Karpas-422 (cell line): Measurements from ENCODE around the gene FOXRED2. TPM values are rescaled to one million over a fixed set of nuclear protein-coding genes. Genes with fewer than 3 reads are reported as not detected.
"Not testable (repeated sequence)": the region's sequence is repeated elsewhere in the genome, so short reads cannot be mapped to it uniquely, and the experiment has no call there.

Experiments
- DNase-seq: peaks from one replicate; pipeline ENCODE4 v3.0.0-alpha.2; 2015
- H2AFZ ChIP-seq: fragments of 200-600 bp; sonication (generic); 2 replicates; pipeline ENCODE4 v1.6.1; 2014; ENCODE audit warnings: antibody characterized with exemption, low read length, mixed read lengths
- H3K27ac ChIP-seq: fragments of 200-600 bp; sonication (generic); 2 replicates; pipeline ENCODE4 v1.5.1; 2014; ENCODE audit warnings: mild to moderate bottlenecking, low read length, moderate library complexity
- H3K27me3 ChIP-seq: fragments of 200-600 bp; sonication (generic); 2 replicates; pipeline ENCODE4 v1.6.1; 2014; ENCODE audit warnings: low read length, mixed read lengths
- H3K36me3 ChIP-seq: fragments of 200-600 bp; sonication (generic); 2 replicates; pipeline ENCODE4 v1.6.1; 2014; ENCODE audit warnings: low read length, mixed read lengths; ENCODE audit not compliant: insufficient read depth
- H3K4me1 ChIP-seq: fragments of 200-600 bp; sonication (generic); 2 replicates; pipeline ENCODE4 v1.6.1; 2014; ENCODE audit warnings: mild to moderate bottlenecking, low read length, mixed read lengths
- H3K4me2 ChIP-seq: fragments of 200-600 bp; sonication (generic); 2 replicates; pipeline ENCODE4 v1.6.1; 2014; ENCODE audit warnings: low read length, low read depth, mild to moderate bottlenecking; ENCODE audit not compliant: poor library complexity, severe bottlenecking
- H3K4me3 ChIP-seq: fragments of 200-600 bp; sonication (generic); 2 replicates; pipeline ENCODE4 v1.5.1; 2014; ENCODE audit warnings: mild to moderate bottlenecking, antibody characterized with exemption, low read length, mixed read lengths
- H3K79me2 ChIP-seq: fragments of 200-600 bp; sonication (generic); 2 replicates; pipeline ENCODE4 v1.6.1; 2014; ENCODE audit warnings: mild to moderate bottlenecking, low read length, mixed read lengths
- H3K9ac ChIP-seq: fragments of 200-600 bp; sonication (generic); 2 replicates; pipeline ENCODE4 v1.6.0; 2014; ENCODE audit warnings: low read length
- H3K9me2 ChIP-seq: fragments of 200-600 bp; sonication (generic), shearing (Covaris generic); replicated peaks from 2 replicates; pipeline ENCODE4 v1.6.0; 2014; ENCODE audit warnings: mild to moderate bottlenecking, low read length, moderate library complexity; ENCODE audit not compliant: insufficient read depth
- H3K9me3 ChIP-seq: fragments of 300-700, 200-600 bp; sonication (generic); 2 replicates; pipeline ENCODE4 v1.6.1; 2014; ENCODE audit warnings: low read length, mixed read lengths
- H4K20me1 ChIP-seq: fragments of 200-600 bp; sonication (generic); 2 replicates; pipeline ENCODE4 v1.6.1; 2014; ENCODE audit warnings: mild to moderate bottlenecking, antibody characterized with exemption, low read length, low read depth; ENCODE audit not compliant: insufficient read depth
- total RNA-seq: library from RNA; depleted of rRNA; stranded (reverse); fragments of >200 nt; shearing (Covaris generic); gene quantifications from 2 replicates; pipeline ENCODE4 v1.2.3, GENCODE V29; 2014; ENCODE audit warnings: low replicate concordance

The FOXRED2 gene
- total RNA-seq, 1 experiment from 2014 or later, result 4.8 TPM

DNA sequence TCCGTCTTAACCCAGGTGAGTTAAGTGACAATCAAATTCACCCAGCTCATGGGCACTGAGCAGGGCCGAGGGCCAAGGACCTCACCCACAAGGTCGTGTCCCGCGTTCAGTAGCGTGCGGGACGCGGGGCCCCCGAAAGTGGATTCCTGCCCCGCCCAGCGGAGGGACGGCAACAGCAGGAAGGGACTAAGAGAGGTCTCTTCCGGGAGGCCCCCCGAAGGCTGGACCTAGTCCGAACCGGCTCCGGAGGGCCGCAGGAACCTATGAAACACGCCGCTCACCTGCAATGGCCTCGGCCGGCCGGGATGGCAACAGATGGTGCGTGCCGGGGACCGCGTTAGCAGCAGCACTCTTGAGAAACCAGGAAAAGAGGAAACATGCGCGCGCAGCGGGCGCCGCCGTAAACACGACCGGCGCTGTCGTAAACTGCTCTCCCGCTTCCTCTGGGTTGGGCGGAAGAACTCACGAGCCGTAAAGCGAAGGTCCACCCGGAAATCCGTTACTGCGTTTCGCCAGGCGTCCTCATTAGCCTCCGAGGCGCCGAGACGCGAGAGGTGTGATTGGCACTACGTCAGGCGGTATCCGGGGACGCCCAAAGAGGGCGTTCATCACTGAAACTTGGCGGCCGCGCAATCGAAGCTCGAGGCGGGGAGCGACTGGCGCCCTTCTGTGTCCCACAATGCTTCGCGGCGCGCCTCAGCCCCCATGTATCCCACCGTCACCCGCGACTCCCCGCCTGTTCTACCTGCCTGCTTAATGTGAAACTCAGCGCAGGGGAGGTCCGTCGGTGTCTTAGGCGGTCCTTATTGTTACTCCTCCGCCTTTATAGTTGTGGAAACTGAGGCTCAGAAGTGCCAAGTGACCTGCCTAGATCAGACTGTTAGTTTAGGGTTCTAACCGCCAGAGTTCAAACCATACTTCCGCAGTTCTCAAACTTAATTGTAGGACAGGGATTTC lies 22.2 kb upstream of the FOXRED2 start, which contains the start of gene EIF3D:
TSS of gene EIF3D (minus strand) at position 372 of the 957 bp plus-strand sequence. CDS start 3,045 bp downstream, outside the sequence.
- Histone ChIP-seq H3K4me1 (peaks cover 27% of the 10 kb centered on the region), H3K79me2 (peaks cover 37% of the 10 kb centered on the region), H3K27ac (peak within 1 kb of the TSS; percentile 79), H4K20me1 (peaks cover 30% of the 10 kb centered on the region), H3K9me2 (no peaks in the 10 kb centered on the region), H3K27me3 (no peaks in the 10 kb centered on the region), H3K9ac (peak within 1 kb of the TSS; percentile 93), H3K4me3 (peak within 1 kb of the TSS; percentile 93), H3K9me3 (no peaks in the 10 kb centered on the region), H3K4me2 (peak within 1 kb of the TSS; percentile 99), H2AFZ (peak within 1 kb of the TSS; percentile 91), H3K36me3 (peaks cover 30% of the 10 kb centered on the region)
- DNase-seq, result peak; percentile 100

DNA sequence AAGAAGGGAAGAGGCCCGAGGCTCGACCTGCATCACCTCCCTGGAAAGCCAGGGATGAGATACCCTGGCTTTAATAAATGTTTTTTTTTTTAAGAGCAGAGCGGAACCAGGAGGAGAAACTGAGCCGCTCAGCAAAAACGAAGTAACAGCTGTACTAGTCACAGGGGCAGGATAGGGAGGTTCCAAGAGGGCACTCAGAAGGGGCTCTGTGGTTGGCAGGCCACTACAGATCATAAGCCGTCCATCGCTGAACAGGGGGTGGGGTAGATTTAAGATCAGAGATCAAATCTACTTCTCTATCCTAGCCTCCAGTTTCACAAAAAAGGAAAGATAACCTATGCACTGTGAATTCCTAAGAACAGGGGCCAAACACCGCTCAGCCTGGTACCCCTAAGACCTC lies 21.5 kb upstream of the FOXRED2 start:
- H3K9ac ChIP-seq, result peak overlapping the region; percentile 93
- H3K27ac ChIP-seq, result peak overlapping the region; percentile 79
- peak overlapping the region; percentile 93 for H3K4me3 ChIP-seq
- H3K79me2 ChIP-seq, result peaks cover 42% of the 10 kb centered on the region
- no peaks in the 10 kb centered on the region for H3K9me3 ChIP-seq
- no peaks in the 10 kb centered on the region for H3K27me3 ChIP-seq
- H3K36me3 ChIP-seq, result peaks cover 37% of the 10 kb centered on the region
- no peaks in the 10 kb centered on the region for H3K9me2 ChIP-seq
- H3K4me1 ChIP-seq, result peaks cover 27% of the 10 kb centered on the region
- peak; percentile 64 for DNase-seq
- H3K4me2 ChIP-seq, result peak overlapping the region; percentile 86
- peaks cover 35% of the 10 kb centered on the region for H4K20me1 ChIP-seq
- no peak overlapping the region for H2AFZ ChIP-seq

DNA sequence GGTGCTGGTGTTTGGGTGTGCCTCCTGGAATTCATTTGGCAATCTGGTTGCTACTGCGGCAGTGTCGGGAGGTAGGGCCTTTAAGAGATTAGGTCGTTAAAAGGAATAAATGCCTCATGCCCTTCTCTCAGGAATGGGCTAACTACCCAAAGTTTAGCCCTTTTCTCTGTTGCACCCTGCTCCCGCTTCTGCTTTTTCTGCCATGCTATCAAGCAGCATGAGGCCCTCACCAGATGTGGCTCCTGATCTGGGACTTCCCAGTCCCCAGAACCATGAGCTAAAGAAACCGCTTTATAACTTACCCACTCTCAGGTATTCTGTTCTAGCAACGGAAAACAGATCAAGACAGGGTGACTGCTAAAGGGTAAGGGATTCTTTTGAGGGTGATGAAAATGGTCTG lies 15.8 kb upstream of the FOXRED2 start:
- peaks cover 86% of the 10 kb centered on the region for H3K36me3 ChIP-seq
- H3K9me2 ChIP-seq, result no peaks in the 10 kb centered on the region
- no peak overlapping the region for H3K27ac ChIP-seq
- no peak overlapping the region for H2AFZ ChIP-seq
- H3K9me3 ChIP-seq, result no peaks in the 10 kb centered on the region
- no peak for DNase-seq
- H3K4me2 ChIP-seq, result no peak overlapping the region
- peaks cover 40% of the 10 kb centered on the region for H4K20me1 ChIP-seq
- peaks cover 11% of the 10 kb centered on the region for H3K4me1 ChIP-seq
- no peak overlapping the region for H3K4me3 ChIP-seq
- no peak overlapping the region for H3K9ac ChIP-seq
- no peaks in the 10 kb centered on the region for H3K27me3 ChIP-seq
- H3K79me2 ChIP-seq, result peaks cover 29% of the 10 kb centered on the region

DNA sequence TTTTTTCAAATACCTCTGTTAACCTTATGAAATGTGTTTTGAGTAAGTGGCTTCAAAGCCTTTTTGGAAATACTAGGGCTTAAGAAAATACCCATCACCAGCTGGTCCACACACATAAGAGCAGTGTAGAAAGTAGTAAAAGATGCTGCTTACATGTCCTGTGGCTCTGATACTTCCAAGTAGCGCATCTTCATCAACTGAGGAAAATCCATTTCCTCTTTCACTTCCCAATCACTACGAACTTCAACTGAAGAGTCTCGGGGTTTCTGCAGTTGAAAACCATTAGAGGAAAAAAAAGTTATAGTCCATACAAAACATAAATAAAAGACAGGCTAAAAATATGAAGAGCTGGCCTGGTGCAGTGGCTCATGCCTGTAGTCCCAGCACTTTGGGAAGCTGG lies 13.6 kb upstream of the FOXRED2 start:
- Histone ChIP-seq H3K4me3 (no peak overlapping the region), H3K4me2 (no peak overlapping the region), H3K4me1 (no peaks in the 10 kb centered on the region), H2AFZ (no peak overlapping the region), H3K79me2 (peaks cover 7% of the 10 kb centered on the region), H3K27ac (no peak overlapping the region), H3K9me3 (no peaks in the 10 kb centered on the region), H3K27me3 (no peaks in the 10 kb centered on the region), H3K9me2 (no peaks in the 10 kb centered on the region), H4K20me1 (peaks cover 27% of the 10 kb centered on the region), H3K9ac (no peak overlapping the region), H3K36me3 (peaks cover 84% of the 10 kb centered on the region)
- DNase-seq, result no peak

DNA sequence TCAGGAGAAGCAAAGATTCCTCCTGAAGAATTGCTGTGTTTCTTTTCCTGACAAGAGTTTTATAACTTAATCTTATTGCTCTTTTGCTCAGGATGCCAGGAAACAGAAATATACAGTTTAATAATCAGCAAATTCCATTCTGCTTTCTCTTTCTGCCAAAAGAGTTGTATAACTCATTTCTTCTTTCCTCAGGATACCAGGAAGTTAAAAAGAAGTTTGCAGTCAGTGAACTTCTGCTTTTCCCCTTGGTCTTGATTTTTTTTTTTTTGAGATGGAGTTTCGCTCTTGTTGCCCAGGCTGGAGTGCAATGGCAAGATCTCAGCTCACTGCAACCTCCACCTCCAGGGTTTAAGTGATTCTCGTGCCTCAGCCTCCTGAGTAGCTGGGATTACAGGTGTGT lies 13.1 kb upstream of the FOXRED2 start:
- H3K9me2 ChIP-seq, H3K4me3 ChIP-seq, H3K79me2 ChIP-seq, H2AFZ ChIP-seq, H3K9me3 ChIP-seq, DNase-seq, H3K9ac ChIP-seq, H3K27ac ChIP-seq, H3K27me3 ChIP-seq, H3K4me2 ChIP-seq, H3K4me1 ChIP-seq: not testable (repeated sequence)
- H3K36me3 ChIP-seq, result peaks cover 82% of the 10 kb centered on the region
- H4K20me1 ChIP-seq, result peaks cover 27% of the 10 kb centered on the region

DNA sequence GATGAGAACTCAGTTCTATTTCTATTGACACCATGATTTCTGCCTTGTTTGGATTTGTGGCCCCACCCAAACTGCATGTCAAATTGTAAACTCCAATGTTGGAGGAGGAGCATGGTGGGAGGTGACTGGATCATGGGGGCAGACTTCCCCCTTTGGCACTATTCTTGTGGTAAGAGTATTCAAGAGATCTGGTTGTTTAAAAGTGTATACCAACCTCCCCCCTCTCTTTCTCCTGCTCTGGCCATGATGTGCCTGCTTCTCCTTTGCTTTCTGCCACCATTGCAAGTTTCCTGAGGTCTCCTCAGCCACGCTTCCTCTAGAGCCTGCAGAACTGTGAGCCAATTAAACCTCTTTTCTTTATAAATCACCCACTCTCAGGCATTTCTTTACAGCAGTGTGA lies 7.9 kb upstream of the FOXRED2 start:
- Histone ChIP-seq H3K36me3 (peaks cover 72% of the 10 kb centered on the region), H3K9me3 (no peaks in the 10 kb centered on the region), H3K9me2 (no peaks in the 10 kb centered on the region), H2AFZ (no peak overlapping the region), H3K4me2 (no peak overlapping the region), H3K9ac (no peak overlapping the region), H3K79me2 (no peaks in the 10 kb centered on the region), H3K27ac (no peak overlapping the region), H3K4me1 (no peaks in the 10 kb centered on the region), H3K4me3 (no peak overlapping the region), H3K27me3 (no peaks in the 10 kb centered on the region), H4K20me1 (peaks cover 34% of the 10 kb centered on the region)
- no peak for DNase-seq

DNA sequence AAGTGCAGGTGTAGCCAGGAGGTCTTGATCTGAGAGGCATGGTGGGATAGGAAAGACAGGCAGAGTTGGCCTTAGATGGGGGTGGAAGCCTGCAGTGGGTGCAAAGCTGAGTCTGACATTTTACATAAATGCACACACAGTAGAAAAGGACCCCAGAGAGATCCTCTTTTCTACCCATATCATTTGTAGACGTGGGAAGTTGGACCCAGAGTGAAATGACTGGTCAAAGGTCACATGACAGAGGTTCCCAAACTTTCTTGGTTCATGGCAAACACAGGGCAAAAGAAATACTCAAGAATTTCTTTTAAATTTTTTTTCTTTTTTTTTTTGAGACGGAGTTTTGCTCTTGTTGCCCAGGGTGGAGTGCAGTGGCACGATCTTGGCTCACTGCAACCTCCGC lies 6.2 kb upstream of the FOXRED2 start:
- no peaks in the 10 kb centered on the region for H3K9me3 ChIP-seq
- H3K27ac ChIP-seq, result no peak overlapping the region
- H3K27me3 ChIP-seq, result no peaks in the 10 kb centered on the region
- DNase-seq, result no peak
- H3K4me3 ChIP-seq, result no peak overlapping the region
- H3K4me2 ChIP-seq, result no peak overlapping the region
- H3K4me1 ChIP-seq, result no peaks in the 10 kb centered on the region
- no peak overlapping the region for H2AFZ ChIP-seq
- H3K79me2 ChIP-seq, result no peaks in the 10 kb centered on the region
- no peak overlapping the region for H3K9ac ChIP-seq
- no peaks in the 10 kb centered on the region for H3K9me2 ChIP-seq
- H4K20me1 ChIP-seq, result peaks cover 30% of the 10 kb centered on the region
- H3K36me3 ChIP-seq, result peaks cover 58% of the 10 kb centered on the region

DNA sequence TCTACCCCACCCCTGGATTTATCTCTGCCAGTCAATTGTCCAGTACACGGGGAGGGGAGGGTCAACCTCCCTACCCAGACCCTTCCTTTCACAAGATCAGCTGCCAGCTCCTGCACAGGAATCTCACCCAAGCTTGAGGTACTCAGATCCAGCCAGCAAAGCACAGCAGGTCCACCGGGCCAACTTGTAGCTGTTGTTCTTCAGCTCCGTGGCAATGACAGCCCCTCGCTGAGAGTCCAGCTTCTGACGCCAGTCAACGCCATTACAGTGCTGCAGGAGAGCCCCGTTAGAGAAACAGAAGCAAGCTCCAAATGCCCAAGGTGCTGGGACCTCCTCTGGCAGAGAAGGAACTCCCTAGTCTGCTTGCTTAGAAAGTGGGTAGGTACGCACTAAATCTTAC lies 5.5 kb upstream of the FOXRED2 start:
- H4K20me1 ChIP-seq, result peaks cover 29% of the 10 kb centered on the region
- peaks cover 55% of the 10 kb centered on the region for H3K36me3 ChIP-seq
- no peaks in the 10 kb centered on the region for H3K9me3 ChIP-seq
- no peaks in the 10 kb centered on the region for H3K79me2 ChIP-seq
- H3K9me2 ChIP-seq, result no peaks in the 10 kb centered on the region
- no peaks in the 10 kb centered on the region for H3K27me3 ChIP-seq
- H3K4me2 ChIP-seq, result no peak overlapping the region
- no peak for DNase-seq
- no peak overlapping the region for H3K4me3 ChIP-seq
- no peak overlapping the region for H2AFZ ChIP-seq
- no peak overlapping the region for H3K27ac ChIP-seq
- no peak overlapping the region for H3K9ac ChIP-seq
- peaks cover 4% of the 10 kb centered on the region for H3K4me1 ChIP-seq
